Stimulated activated CD4-positive, alpha-beta T cell treated with anti-CD3 and anti-CD28 coated beads, Interleukin-2, amount 100 ng/mL, for 4 hours (primary cell): ENCODE data around the gene LCNL1.

Experiments used
- DNase-seq: peaks from one replicate; pipeline ENCODE4 v3.0.0-alpha.2; 2020; ENCODE audit warnings: low read depth

Gene LCNL1

DNA sequence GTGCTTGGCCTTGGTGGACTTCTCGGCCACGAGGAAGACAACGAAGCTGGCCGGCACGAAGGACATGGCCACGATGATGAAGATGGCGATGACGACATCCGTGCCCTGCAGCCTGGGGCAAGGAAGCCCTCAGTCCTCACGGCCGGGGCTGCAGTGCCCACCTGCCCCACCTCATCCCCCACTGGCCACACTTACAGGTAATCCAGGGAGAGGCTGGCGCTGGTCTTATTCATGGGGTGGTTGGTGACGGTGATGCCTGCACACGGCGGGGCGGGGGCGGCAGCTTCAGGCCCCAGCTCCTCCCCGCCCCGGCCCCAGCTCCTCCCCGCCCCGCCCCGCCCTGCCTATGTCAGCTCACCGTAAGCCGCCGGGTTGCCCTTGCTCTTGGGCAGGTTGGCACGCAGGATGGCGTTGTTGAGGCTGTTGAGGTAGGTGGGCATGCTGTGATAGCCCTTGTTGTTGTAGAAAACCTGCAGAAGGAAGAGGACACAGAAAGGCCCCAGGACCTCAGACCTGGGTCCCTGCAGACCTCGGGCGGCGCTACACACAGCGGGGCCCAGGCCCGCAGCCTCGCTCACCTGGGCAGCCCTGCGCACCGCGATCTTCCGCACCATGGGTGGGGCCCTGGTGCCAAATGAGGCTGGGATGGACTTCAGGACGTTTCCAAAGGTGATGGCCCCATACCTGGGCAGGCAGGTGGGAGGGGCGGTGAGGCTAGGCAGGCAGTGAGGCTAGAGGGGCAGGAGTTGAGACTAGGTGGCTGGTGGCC lies 29.3 kb downstream of the LCNL1 start:
- no peak for DNase-seq

- DNase-seq: no peak
These were observed 30.1 kb downstream of the LCNL1 start for GRCh38 chr9:137012694-137013570.

DNA sequence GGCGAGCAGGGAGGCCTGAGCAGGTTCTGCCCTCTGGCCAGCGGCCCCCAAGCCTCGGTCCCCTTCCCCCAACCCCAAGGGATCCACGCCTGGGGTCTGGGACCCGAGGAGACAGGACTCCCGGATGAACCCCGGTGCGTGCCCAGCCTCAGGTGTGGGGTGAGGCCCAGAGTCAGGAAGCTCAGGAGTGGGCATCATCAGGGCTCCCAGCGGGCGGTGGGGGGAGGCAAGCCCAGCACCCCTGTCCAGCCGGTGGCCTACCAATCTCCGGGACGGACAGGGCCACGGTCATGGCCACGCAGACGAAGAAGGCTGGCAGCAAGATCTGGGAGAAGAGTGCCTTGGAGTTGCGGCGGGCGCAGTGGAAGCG lies 30.8 kb downstream of the LCNL1 start:
- no peak for DNase-seq

DNA sequence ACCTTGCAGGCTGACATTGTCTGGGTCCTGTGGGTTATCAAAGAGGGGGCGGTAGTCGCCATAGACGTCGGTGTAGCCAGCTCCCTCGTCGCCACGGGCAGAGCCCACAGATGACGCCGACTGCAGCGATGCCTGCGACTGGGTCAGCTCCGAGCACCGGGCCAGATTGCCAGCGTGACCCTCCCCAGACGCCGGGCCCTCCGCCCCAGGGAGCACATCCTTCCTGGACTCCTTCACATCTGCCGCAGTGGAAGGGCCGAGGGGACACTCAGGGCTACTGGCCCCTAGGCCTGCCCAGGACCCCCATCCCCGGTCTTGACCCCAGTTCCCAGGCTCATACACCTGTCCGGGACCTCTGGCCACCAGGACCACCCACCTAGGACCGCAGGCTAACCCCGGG lies 31.4 kb downstream of the LCNL1 start:
- DNase-seq: no peak

- no peak for DNase-seq
These were observed 32.2 kb downstream of the LCNL1 start for GRCh38 chr9:137014776-137015539.

DNA sequence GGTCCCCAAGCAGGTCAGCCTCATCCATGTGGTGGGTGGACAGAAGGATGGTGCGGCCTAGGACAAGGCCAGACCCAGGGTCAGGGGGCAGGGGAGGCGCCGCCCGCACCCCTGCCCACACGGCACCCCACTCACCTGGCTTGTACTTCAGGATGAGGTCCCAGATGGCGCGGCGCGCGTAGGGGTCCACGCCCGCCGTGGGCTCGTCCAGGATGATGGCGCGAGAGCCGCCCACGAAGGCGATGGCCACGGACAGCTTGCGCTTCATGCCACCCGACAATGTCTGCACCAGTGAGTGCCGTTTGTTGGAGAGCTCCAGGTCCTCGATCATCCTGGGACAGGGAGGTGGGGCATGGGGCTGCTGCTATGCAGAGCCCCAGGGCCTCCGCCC lies 32.7 kb downstream of the LCNL1 start:
- no peak for DNase-seq

GRCh38 chr9:137015976-137016375 lies 33.2 kb downstream of the LCNL1 start:
- no peak for DNase-seq

GRCh38 chr9:137016436-137016835 lies 33.6 kb downstream of the LCNL1 start:
- no peak for DNase-seq

DNA sequence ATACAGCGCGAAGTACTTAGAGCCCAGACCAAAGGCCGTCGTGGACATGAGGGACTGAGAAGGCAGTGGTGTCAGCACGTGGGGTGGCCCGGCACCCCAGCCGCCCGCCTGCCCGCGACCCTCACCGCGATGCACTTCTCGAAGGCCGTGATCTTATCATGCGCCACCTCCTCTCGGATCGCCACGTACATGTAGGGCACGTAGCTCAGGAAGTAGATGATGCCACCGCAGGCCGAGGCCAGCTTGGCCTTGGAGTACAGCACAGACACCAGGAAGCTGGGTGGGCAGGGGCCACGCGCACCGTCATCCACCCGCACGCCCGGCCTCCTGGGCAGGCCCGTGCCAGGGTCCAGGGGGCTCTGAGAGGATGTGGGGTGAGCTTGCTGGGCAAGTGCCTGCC lies 34.3 kb downstream of the LCNL1 start:
- DNase-seq: no peak

DNA sequence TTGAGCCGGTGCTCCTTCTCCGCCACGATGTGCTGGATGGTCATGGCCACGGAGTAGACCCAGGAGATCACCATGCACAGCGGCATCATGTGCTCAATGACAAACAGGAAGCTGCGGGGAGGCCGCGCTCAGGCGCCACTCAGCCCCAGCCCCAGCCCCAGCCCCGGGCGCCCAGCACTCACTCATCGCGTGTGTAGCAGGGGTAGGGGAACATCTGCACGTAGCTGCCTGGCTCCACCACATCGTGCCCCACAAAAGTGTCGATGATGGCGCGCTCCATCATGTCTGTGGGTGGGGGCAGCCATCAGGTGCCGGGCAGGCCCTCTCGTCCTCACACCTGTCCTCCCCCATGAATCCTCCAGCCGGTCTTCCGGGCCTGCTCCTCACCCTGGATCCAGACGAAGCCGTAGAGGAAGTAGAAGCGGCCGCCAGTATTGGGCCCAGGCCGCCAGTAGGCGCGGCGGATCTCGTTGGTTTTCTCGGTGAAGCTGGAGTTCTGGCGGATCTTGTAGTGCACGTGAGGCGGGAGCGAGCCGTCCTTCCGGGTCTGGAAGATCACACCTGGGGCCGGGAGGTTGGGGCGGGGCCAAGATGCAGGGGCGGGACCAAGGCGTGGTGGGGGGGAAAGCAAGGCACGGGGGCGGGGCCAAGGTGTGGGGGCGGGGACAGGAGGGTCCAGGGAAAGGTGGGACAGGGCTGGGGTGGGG lies 35.2 kb downstream of the LCNL1 start:
- DNase-seq: no peak

DNA sequence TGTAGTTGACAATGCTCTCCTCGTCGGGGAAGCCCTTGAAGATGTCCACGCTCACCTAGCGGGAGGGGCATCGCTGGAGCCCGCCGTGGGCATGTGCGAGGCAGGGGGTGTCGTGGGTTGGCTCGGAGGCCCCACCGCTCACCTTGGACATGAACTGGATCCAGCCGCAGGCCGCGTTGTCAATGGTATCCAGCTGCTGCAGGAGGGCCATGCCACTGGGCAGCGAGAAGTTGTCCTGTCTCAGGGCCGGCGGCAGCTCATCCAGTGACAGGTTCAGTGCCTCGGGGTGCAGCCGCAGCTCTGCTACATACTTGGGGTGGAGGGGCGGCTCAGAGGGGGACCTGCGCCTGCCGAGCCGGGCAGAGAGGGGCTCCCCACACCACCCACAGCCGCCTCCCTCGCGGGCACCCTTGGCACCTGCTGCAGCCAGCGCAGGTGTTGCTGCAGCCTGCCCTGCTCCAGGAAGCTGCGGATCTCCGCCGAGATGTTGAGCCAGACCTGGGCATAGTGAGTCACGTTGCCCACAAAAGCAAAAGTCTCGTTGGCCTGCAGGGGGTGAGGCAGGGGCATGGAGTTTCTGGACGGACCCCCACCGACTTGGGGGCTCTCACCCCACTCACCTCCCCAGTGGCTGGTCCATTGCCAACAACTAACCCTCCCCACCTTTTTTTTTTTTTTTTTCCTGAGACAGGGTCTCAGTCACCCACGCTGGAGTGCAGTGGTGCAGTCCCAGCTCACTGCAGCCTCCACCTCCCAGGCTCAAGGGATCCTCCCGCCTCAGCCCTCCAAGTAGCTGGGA lies 36.2 kb downstream of the LCNL1 start:
- no peak for DNase-seq

GRCh38 chr9:137019891-137020683 lies 37.3 kb downstream of the LCNL1 start:
- no peak for DNase-seq

- DNase-seq: no peak
These were observed 38.2 kb downstream of the LCNL1 start for GRCh38 chr9:137020771-137021567.

DNA sequence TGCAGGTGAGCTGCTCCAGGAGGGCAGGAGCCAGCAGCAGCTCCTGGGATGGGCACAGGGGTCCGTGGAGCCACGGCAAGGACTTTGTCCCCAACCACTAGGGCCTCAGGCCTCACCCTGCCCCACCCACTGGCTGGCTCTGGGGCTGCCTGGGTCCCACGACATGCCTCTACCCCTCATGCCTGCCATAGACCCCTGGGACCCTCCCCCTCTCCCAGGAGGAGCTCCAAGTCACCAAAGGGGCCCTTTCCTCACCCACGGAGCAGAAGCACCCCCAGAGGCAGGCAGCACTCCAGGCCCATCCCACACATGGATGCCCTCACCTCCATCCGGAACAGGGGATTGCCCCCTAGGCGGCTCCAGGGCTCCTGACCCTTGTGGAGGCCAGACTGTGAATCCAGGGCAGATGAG lies 38.8 kb downstream of the LCNL1 start:
- DNase-seq: no peak

- DNase-seq: peak; percentile 65
These were observed 39.3 kb downstream of the LCNL1 start for GRCh38 chr9:137021979-137022661.

- no peak for DNase-seq
These were observed 39.8 kb downstream of the LCNL1 start for GRCh38 chr9:137022662-137023008.

GRCh38 chr9:137023157-137023556 lies 40.4 kb downstream of the LCNL1 start:
- no peak for DNase-seq

- no peak for DNase-seq
These were observed 40.8 kb downstream of the LCNL1 start for GRCh38 chr9:137023583-137023991.

- no peak for DNase-seq
These were observed 42.7 kb downstream of the LCNL1 start for GRCh38 chr9:137025517-137025966.
